ENCODE measurements around the gene SLC12A5.

SLC12A5 gene

DNA sequence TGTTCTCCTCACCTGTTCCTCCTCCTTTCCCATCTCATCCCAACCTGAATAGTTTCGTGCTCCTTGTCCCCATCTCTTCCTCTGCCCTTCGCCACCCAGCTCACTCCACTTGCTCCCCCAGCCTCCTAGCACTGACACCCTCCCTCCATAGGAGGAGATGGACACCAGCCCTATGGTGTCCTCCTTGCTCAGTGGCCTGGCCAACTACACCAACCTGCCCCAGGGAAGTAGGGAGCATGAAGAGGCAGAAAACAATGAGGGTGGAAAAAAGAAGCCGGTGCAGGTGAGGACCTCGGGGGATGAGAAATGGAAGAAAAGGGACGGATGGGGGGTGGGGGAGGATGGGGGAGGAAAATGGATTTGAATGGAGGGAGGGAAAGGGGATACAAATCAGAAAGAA is 6.2 kb downstream of the SLC12A5 start:
- no peaks in the 10 kb centered on the region for H4K20me1 ChIP-seq (ENCODE audit: control insufficient read depth, insufficient read depth, low read depth, low read length)
- H3K79me2 ChIP-seq (ENCODE audit: control insufficient read depth, low read length) = no peaks in the 10 kb centered on the region
- no peak overlapping the region for H3K4me2 ChIP-seq (ENCODE audit: low read length)
- H3K4me3 ChIP-seq (ENCODE audit: low read length) = no peak overlapping the region
- no peaks in the 10 kb centered on the region for H3K4me1 ChIP-seq (ENCODE audit: control insufficient read depth, low read length)
- H3K36me3 ChIP-seq (ENCODE audit: control insufficient read depth, low read length) = no peaks in the 10 kb centered on the region
- H3K9me3 ChIP-seq (ENCODE audit: control insufficient read depth, insufficient read depth, low read length) = no peaks in the 10 kb centered on the region
- H3K9me2 ChIP-seq (replicated peaks; ENCODE audit: control insufficient read depth, low read length) = no peaks in the 10 kb centered on the region
- TF ChIP-seq, protein P1, sequence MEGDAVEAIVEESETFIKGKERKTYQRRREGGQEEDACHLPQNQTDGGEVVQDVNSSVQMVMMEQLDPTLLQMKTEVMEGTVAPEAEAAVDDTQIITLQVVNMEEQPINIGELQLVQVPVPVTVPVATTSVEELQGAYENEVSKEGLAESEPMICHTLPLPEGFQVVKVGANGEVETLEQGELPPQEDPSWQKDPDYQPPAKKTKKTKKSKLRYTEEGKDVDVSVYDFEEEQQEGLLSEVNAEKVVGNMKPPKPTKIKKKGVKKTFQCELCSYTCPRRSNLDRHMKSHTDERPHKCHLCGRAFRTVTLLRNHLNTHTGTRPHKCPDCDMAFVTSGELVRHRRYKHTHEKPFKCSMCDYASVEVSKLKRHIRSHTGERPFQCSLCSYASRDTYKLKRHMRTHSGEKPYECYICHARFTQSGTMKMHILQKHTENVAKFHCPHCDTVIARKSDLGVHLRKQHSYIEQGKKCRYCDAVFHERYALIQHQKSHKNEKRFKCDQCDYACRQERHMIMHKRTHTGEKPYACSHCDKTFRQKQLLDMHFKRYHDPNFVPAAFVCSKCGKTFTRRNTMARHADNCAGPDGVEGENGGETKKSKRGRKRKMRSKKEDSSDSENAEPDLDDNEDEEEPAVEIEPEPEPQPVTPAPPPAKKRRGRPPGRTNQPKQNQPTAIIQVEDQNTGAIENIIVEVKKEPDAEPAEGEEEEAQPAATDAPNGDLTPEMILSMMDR (IDR thresholded peaks at IDR 0.05; ENCODE audit: low read depth, low read length, poor library complexity, severe bottlenecking) = no peak
- no peak for TF ChIP-seq EZH2phosphoT487 (IDR thresholded peaks at IDR 0.05; ENCODE audit: borderline replicate concordance, low read length)
- H3K27ac ChIP-seq (ENCODE audit: low read depth, low read length) = no peak overlapping the region
- H3F3A ChIP-seq (ENCODE audit: control insufficient read depth, insufficient read depth) = no peaks in the 10 kb centered on the region
- H3K27me3 ChIP-seq (ENCODE audit: control insufficient read depth, low read length) = peaks cover 28% of the 10 kb centered on the region

DNA sequence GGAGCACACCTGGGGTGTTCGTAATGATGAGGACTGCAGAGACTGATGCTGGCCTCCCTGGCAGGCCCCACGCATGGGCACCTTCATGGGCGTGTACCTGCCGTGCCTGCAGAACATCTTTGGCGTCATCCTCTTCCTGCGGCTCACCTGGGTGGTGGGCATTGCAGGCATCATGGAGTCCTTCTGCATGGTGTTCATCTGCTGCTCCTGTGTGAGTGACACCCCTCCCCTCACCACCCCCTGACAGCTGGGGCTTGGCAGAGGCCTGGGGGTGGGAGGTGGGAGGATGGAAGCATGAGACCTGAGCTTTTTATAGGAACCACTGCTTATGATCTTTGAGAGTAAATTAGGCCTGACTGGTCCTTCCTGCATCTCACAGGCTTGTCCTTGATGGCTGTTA is 6.7 kb downstream of the SLC12A5 start:
- Histone ChIP-seq H3K9me2 (replicated peaks; ENCODE audit: control insufficient read depth, low read length) (no peaks in the 10 kb centered on the region), H3F3A (ENCODE audit: control insufficient read depth, insufficient read depth) (no peaks in the 10 kb centered on the region), H3K79me2 (ENCODE audit: control insufficient read depth, low read length) (no peaks in the 10 kb centered on the region), H4K20me1 (ENCODE audit: control insufficient read depth, insufficient read depth, low read depth, low read length) (0 out of 2 replicates have a peak, but pooled peaks cover 4% of the 10 kb centered on the region), H3K4me1 (ENCODE audit: control insufficient read depth, low read length) (no peaks in the 10 kb centered on the region), H3K27me3 (ENCODE audit: control insufficient read depth, low read length) (peaks cover 28% of the 10 kb centered on the region), H3K36me3 (ENCODE audit: control insufficient read depth, low read length) (no peaks in the 10 kb centered on the region), H3K9me3 (ENCODE audit: control insufficient read depth, insufficient read depth, low read length) (no peaks in the 10 kb centered on the region), H3K4me2 (ENCODE audit: low read length) (no peak overlapping the region), H3K4me3 (ENCODE audit: low read length) (no peak overlapping the region), H3K27ac (ENCODE audit: low read depth, low read length) (no peak overlapping the region)
- TF ChIP-seq, protein P1 (IDR thresholded peaks at IDR 0.05; ENCODE audit: low read depth, low read length, poor library complexity, severe bottlenecking) = no peak
- no peak for TF ChIP-seq EZH2phosphoT487 (IDR thresholded peaks at IDR 0.05; ENCODE audit: borderline replicate concordance, low read length)

- Histone ChIP-seq H3K9me2 (replicated peaks; ENCODE audit: control insufficient read depth, low read length) (no peaks in the 10 kb centered on the region), H3K27ac (ENCODE audit: low read depth, low read length) (no peak overlapping the region), H3K4me3 (ENCODE audit: low read length) (no peak overlapping the region), H3K27me3 (ENCODE audit: control insufficient read depth, low read length) (peaks cover 23% of the 10 kb centered on the region), H4K20me1 (ENCODE audit: control insufficient read depth, insufficient read depth, low read depth, low read length) (0 out of 2 replicates have a peak, but pooled peaks cover 4% of the 10 kb centered on the region), H3K79me2 (ENCODE audit: control insufficient read depth, low read length) (no peaks in the 10 kb centered on the region), H3F3A (ENCODE audit: control insufficient read depth, insufficient read depth) (no peaks in the 10 kb centered on the region), H3K9me3 (ENCODE audit: control insufficient read depth, insufficient read depth, low read length) (no peaks in the 10 kb centered on the region), H3K4me1 (ENCODE audit: control insufficient read depth, low read length) (no peaks in the 10 kb centered on the region), H3K36me3 (ENCODE audit: control insufficient read depth, low read length) (no peaks in the 10 kb centered on the region), H3K4me2 (ENCODE audit: low read length) (no peak overlapping the region)
- TF ChIP-seq EZH2phosphoT487 (IDR thresholded peaks at IDR 0.05; ENCODE audit: borderline replicate concordance, low read length) = no peak
- TF ChIP-seq, protein P1 (IDR thresholded peaks at IDR 0.05; ENCODE audit: low read depth, low read length, poor library complexity, severe bottlenecking) = no peak
These were observed 7.4 kb downstream of the SLC12A5 start for GRCh38 chr20:46036370-46036769.
